Parathyroid adenoma (tissue), 2 donors: ENCODE results near the gene ZNHIT2.

Experiments used
- H2AFZ ChIP-seq: fragments of 300-600 bp; sonication (generic); one replicate; pipeline ENCODE4 v1.7.0; 2017; ENCODE audit warnings: antibody characterized with exemption, mild to moderate bottlenecking
- H3K27ac ChIP-seq: fragments of 300-600 bp; sonication (generic); one replicate; pipeline ENCODE4 v1.7.0; 2017
- H3K27me3 ChIP-seq: fragments of 300-600 bp; sonication (generic); one replicate; pipeline ENCODE4 v1.7.0; 2017; ENCODE audit warnings: low read length; ENCODE audit not compliant: control insufficient read depth, insufficient read depth
- H3K36me3 ChIP-seq: fragments of 300-600 bp; sonication (generic); one replicate; pipeline ENCODE4 v1.7.0; 2017; ENCODE audit warnings: low read length; ENCODE audit not compliant: control insufficient read depth, insufficient read depth
- H3K4me1 ChIP-seq: fragments of 300-600 bp; sonication (generic); one replicate; pipeline ENCODE4 v1.7.0; 2017; ENCODE audit warnings: control low read depth
- H3K4me2 ChIP-seq: fragments of 300-600 bp; sonication (generic); one replicate; pipeline ENCODE4 v1.7.0; 2017; ENCODE audit warnings: low read length
- H3K4me3 ChIP-seq: fragments of 300-600 bp; sonication (generic); one replicate; pipeline ENCODE4 v1.7.0; 2017; ENCODE audit warnings: low read depth, low read length
- H3K79me2 ChIP-seq: fragments of 300-600 bp; sonication (generic); one replicate; pipeline ENCODE4 v1.7.0; 2017; ENCODE audit warnings: control low read depth
- H3K9ac ChIP-seq: fragments of 300-600 bp; sonication (generic); one replicate; pipeline ENCODE4 v1.7.0; 2017; ENCODE audit warnings: mild to moderate bottlenecking
- H3K9me3 ChIP-seq: fragments of 300-600 bp; sonication (generic); one replicate; pipeline ENCODE4 v1.7.0; 2017; ENCODE audit warnings: low read length; ENCODE audit not compliant: control insufficient read depth
- CTCF ChIP-seq: fragments of 300-600 bp; sonication (generic); IDR thresholded peaks from one replicate; pipeline ENCODE4 v1.7.0; 2017; ENCODE audit warnings: antibody characterized with exemption, mild to moderate bottlenecking
- donor health status: primary hyperparathyroidism.

Gene ZNHIT2

GRCh38 chr11:65084598-65085375 lies 32.7 kb downstream of the ZNHIT2 start:
- H3K27ac ChIP-seq, result peak overlapping the region; percentile 86
- H3K4me3 ChIP-seq, result peak overlapping the region; percentile 74
- no peaks in the 10 kb centered on the region for H3K9me3 ChIP-seq
- no peak for TF ChIP-seq CTCF
- H2AFZ ChIP-seq, result peak overlapping the region; percentile 87
- H3K4me2 ChIP-seq, result peak overlapping the region; percentile 80
- H3K36me3 ChIP-seq, result no peaks in the 10 kb centered on the region
- peaks cover 4% of the 10 kb centered on the region for H3K4me1 ChIP-seq
- H3K79me2 ChIP-seq, result no peaks in the 10 kb centered on the region
- H3K27me3 ChIP-seq, result no peaks in the 10 kb centered on the region
- H3K9ac ChIP-seq, result no peak overlapping the region

GRCh38 chr11:65083834-65084597 lies 33.5 kb downstream of the ZNHIT2 start, which contains the start of the genes CDCA5 and ZFPL1:
TSS of gene CDCA5 (minus strand) at chr11:65084040. CDS start at chr11:65083978, 62 bp downstream.
TSS of gene ZFPL1 (plus strand) at chr11:65084222. CDS start at chr11:65084699, 477 bp downstream.
- H3K9ac ChIP-seq, result no peak within 1 kb of the TSS
- peak within 1 kb of the TSS; percentile 81 for H3K4me2 ChIP-seq
- peak within 1 kb of the TSS; percentile 86 for H3K27ac ChIP-seq
- H3K9me3 ChIP-seq, result no peaks in the 10 kb centered on the region
- no peaks in the 10 kb centered on the region for H3K36me3 ChIP-seq
- no peak for TF ChIP-seq CTCF
- no peaks in the 10 kb centered on the region for H3K79me2 ChIP-seq
- H3K4me1 ChIP-seq, result peaks cover 4% of the 10 kb centered on the region
- peak within 1 kb of the TSS; percentile 74 for H3K4me3 ChIP-seq
- no peaks in the 10 kb centered on the region for H3K27me3 ChIP-seq
- peak within 1 kb of the TSS; percentile 87 for H2AFZ ChIP-seq

- Histone ChIP-seq H3K27ac (peak overlapping the region; percentile 86), H3K9ac (no peak overlapping the region), H2AFZ (peak overlapping the region; percentile 87), H3K79me2 (no peaks in the 10 kb centered on the region), H3K27me3 (no peaks in the 10 kb centered on the region), H3K9me3 (no peaks in the 10 kb centered on the region), H3K4me2 (peak overlapping the region; percentile 81), H3K36me3 (no peaks in the 10 kb centered on the region), H3K4me3 (peak overlapping the region; percentile 74), H3K4me1 (peaks cover 4% of the 10 kb centered on the region)
- no peak for TF ChIP-seq CTCF
These were observed 34.2 kb downstream of the ZNHIT2 start for GRCh38 chr11:65083134-65083833.

- TF ChIP-seq CTCF, result no peak
- no peaks in the 10 kb centered on the region for H3K36me3 ChIP-seq
- H3K4me1 ChIP-seq, result no peaks in the 10 kb centered on the region
- no peak overlapping the region for H2AFZ ChIP-seq
- no peak overlapping the region for H3K9ac ChIP-seq
- H3K27ac ChIP-seq, result no peak overlapping the region
- H3K79me2 ChIP-seq, result no peaks in the 10 kb centered on the region
- H3K9me3 ChIP-seq, result no peaks in the 10 kb centered on the region
- H3K4me3 ChIP-seq, result no peak overlapping the region
- no peak overlapping the region for H3K4me2 ChIP-seq
- no peaks in the 10 kb centered on the region for H3K27me3 ChIP-seq
These were observed 38.6 kb downstream of the ZNHIT2 start for GRCh38 chr11:65078786-65079342.
